ENCODE measurements around the gene IGSF9. TPM values are rescaled to one million over a fixed set of nuclear protein-coding genes. Genes with fewer than 3 reads are reported as not detected.
A peak's percentile ranks its signal among the peaks of the same experiment; 100 is the strongest.

Gene IGSF9
- total and polyA plus RNA-seq, 2 of the 4 experiments (the other 2 are of a cell fraction): 0.05 TPM; not detected in 1

DNA sequence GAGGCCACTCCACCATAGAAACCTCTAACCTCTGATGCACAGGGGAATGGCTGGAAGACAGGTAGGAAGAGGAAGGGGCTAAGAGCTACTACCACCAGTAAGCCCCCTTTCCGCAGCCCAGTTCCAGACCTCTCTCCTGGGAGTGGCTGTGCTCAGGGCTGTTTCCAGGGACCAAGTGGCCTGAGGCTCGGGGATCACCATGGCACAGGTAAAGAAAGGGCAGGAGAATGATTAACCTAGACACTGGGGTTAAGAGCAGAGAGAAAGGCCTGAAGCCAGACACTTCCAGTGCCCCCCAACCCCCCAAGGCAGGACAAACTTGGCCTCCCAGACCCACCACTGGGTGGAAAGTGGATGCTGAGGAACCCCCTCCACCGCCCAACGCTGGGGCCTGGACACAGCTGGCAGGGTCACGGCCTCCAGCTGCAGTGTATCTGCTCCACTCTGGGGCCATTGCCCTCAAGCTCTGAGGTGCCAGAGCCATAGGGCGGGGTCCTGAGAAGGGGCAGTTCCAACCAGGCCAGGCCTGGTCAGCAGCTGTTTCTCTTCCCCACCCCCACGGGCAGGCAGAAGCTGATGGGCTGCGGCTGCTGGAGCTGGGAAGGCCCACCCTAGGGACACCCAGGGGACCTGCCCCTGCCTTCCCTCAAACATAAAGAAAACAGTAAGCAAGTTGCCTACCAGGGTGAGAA is 22.8 kb downstream of the IGSF9 start (continued):
- TF ChIP-seq MXI1 (IDR thresholded peaks at IDR 0.05; ENCODE audit: borderline replicate concordance, low read depth, low read length): no peak
- no peak for TF ChIP-seq NFE2L2 (IDR thresholded peaks at IDR 0.05; ENCODE audit: low read depth, low read length)

GRCh38 chr1:159921700-159922504 is 23.5 kb downstream of the IGSF9 start:
- ATAC-seq (ENCODE audit: low read depth): no peak
- TF ChIP-seq CEBPB (IDR thresholded peaks at IDR 0.05; ENCODE audit: low read depth, low read length): no peak
- no peak for TF ChIP-seq CTCF (conservative IDR thresholded peaks at IDR 0.05; ENCODE audit: low read depth, low read length)
- TF ChIP-seq NFE2L2 (IDR thresholded peaks at IDR 0.05; ENCODE audit: low read depth, low read length): no peak
- TF ChIP-seq RCOR1 (IDR thresholded peaks at IDR 0.05; ENCODE audit: insufficient replicate concordance, low read length): no peak
- TF ChIP-seq, protein P1, sequence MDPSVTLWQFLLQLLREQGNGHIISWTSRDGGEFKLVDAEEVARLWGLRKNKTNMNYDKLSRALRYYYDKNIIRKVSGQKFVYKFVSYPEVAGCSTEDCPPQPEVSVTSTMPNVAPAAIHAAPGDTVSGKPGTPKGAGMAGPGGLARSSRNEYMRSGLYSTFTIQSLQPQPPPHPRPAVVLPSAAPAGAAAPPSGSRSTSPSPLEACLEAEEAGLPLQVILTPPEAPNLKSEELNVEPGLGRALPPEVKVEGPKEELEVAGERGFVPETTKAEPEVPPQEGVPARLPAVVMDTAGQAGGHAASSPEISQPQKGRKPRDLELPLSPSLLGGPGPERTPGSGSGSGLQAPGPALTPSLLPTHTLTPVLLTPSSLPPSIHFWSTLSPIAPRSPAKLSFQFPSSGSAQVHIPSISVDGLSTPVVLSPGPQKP (IDR thresholded peaks at IDR 0.05; ENCODE audit: borderline replicate concordance, low read depth, low read length): no peak
- TF ChIP-seq USF2 (IDR thresholded peaks at IDR 0.05; ENCODE audit: low read depth, low read length): no peak
- TF ChIP-seq POLR2A (IDR thresholded peaks at IDR 0.05; ENCODE audit: low read depth, low read length): no peak
- no peak for TF ChIP-seq RFX5 (IDR thresholded peaks at IDR 0.05; ENCODE audit: low read depth, low read length)

More at GRCh38 chr1:159921700-159922504, 23.5 kb downstream of the IGSF9 start:
- in situ Hi-C loops (cut with MboI; ENCODE audit: low sequenced_read_pairs) (no loop called here), intact Hi-C loops (cut with micrococcal nuclease) (loop anchor here (10.0 kb wide), 1 partner anchor 293 kb away; no protein-coding TSS in a partner anchor), dilution Hi-C loops (cut with HindIII; ENCODE audit: low sequenced_read_pairs, unreplicated experiment) (no loop called here)
- H2BK20ac ChIP-seq (ENCODE audit: low read depth, low read length): peak overlapping the region; percentile 57; the same call in 1 of the 2 replicates
- H3K4me3 ChIP-seq (ENCODE audit: insufficient read depth, low read depth, low read length): peak overlapping the region; percentile 83
- H3K56ac ChIP-seq (ENCODE audit: extremely low read depth, insufficient read depth, low read length): no peak overlapping the region
- BruUV-seq (replicated peaks): no TSS peak
- POLR2A ChIA-PET (ENCODE audit: unreplicated experiment): interaction anchor here (1.1 kb wide), 1 partner anchor 84 kb away, joined by 16 read pairs; no protein-coding TSS in a partner anchor
- H4K8ac ChIP-seq (ENCODE audit: low read depth in 2 of 2, low read length in 2 of 2): peak overlapping the region; percentile 68 to 80
- peaks cover 35% of the 10 kb centered on the region for H3K36me3 ChIP-seq (ENCODE audit: control insufficient read depth, insufficient read depth, low read length)
- peak overlapping the region; percentile 96 for H4K91ac ChIP-seq (ENCODE audit: insufficient read depth, low read depth, low read length)
- peak overlapping the region; percentile 82 for H4K5ac ChIP-seq (ENCODE audit: low read depth, low read length)
- peak overlapping the region; percentile 91 for H3K4me2 ChIP-seq (ENCODE audit: low read depth, low read length)
- H4K20me1 ChIP-seq (ENCODE audit: insufficient read depth, low read length): peaks cover 66% of the 10 kb centered on the region
- peaks cover 28% of the 10 kb centered on the region for H3K4me1 ChIP-seq (ENCODE audit: control insufficient read depth, insufficient read depth, low read length)
- peak overlapping the region; percentile 100 for H2AK9ac ChIP-seq (replicated peaks; ENCODE audit: low read depth, low read length, poor library complexity)
- peak; percentile 34 for DNase-seq
- H3K9ac ChIP-seq (ENCODE audit: low read depth, low read length): peak overlapping the region; percentile 77
- WGBS, 2 experiments (ENCODE audit: extremely low coverage in 2 of 2, insufficient read length in 1 of 2): 12% methylated on average over 3 of the region's 18 CpGs; no CpG with 5 or more reads in 1 of the 2 experiments
- H3K27me3 ChIP-seq (ENCODE audit: control insufficient read depth, insufficient read depth, low read length): no peaks in the 10 kb centered on the region
- peak overlapping the region; percentile 64 for H3K14ac ChIP-seq (replicated peaks; ENCODE audit: low read depth, low read length)
- peak overlapping the region; percentile 53 for H2AFZ ChIP-seq (replicated peaks; ENCODE audit: low read length, poor library complexity)
- CTCF ChIA-PET: interaction anchor here (0.7 to 1.3 kb wide), 3 partner anchors 31 to 1069 kb away, joined by 3 read pairs; no protein-coding TSS in a partner anchor
- H3K4ac ChIP-seq (ENCODE audit: low read depth, low read length): peak overlapping the region; percentile 95
- peak overlapping the region; percentile 48 for H3K18ac ChIP-seq (ENCODE audit: low read depth, low read length)
- H3K9me1 ChIP-seq (ENCODE audit: insufficient read depth, low read length): peaks cover 35% of the 10 kb centered on the region
- peak overlapping the region; percentile 69; the same call in 1 of the 2 replicates for H3K23ac ChIP-seq (ENCODE audit: low read depth, low read length)
- H3K79me1 ChIP-seq (ENCODE audit: low read depth in 1 of 2, low read length in 2 of 2): peaks cover 9 to 70% of the 10 kb centered on the region in 2 experiments
- no peak overlapping the region; the same call in 2 of the 3 replicates for H2BK15ac ChIP-seq (ENCODE audit: low read depth, low read length)
- no peaks in the 10 kb centered on the region for H3K9me3 ChIP-seq (ENCODE audit: control insufficient read depth, insufficient read depth, low read length)
- peak overlapping the region; percentile 78 for H2BK5ac ChIP-seq (ENCODE audit: low read depth, low read length, poor library complexity, severe bottlenecking)
- H2AK5ac ChIP-seq (ENCODE audit: low read depth, low read length): peak overlapping the region; percentile 79
- H3K27ac ChIP-seq (ENCODE audit: insufficient read depth, low read length): peak overlapping the region; percentile 48
- peak overlapping the region; percentile 94; the same call in 1 of the 2 replicates for H2BK120ac ChIP-seq (ENCODE audit: low read depth, low read length)

Measured in IMR-90 (cell line).